Endometrial microvascular endothelial cells (primary cell): ENCODE data around the gene KRTAP4-4. TPM values are rescaled to one million over a fixed set of nuclear protein-coding genes. Genes with fewer than 3 reads are reported as not detected.
"Not testable (repeated sequence)": the region's sequence is repeated elsewhere in the genome, so short reads cannot be mapped to it uniquely, and the experiment has no call there.

Source experiments
- in situ Hi-C: cut with HindIII; loops from 2 replicates; pipeline ENCODE4 v1.10.0; 2017; ENCODE audit warnings: low sequenced_read_pairs, low pct_unique_long_range_greater_than_20kb; ENCODE audit errors: inconsistent ontology term
- total RNA-seq: library from RNA; depleted of rRNA; stranded (reverse); fragments of >200 nt; gene quantifications from one replicate; pipeline ENCODE4 v1.2.3, GENCODE V29; 2015; ENCODE audit errors: inconsistent ontology term

The KRTAP4-4 gene
- total RNA-seq, result not detected

GRCh38 chr17:41160648-41161047 is at the start of gene KRTAP4-4:
TSS of gene KRTAP4-4 (minus strand) at chr17:41160748. CDS start at chr17:41160691, 57 bp downstream.
- in situ Hi-C loops, result no loop called here

- in situ Hi-C loops, result no loop called here
These were observed 39.0 kb upstream of the KRTAP4-4 start for GRCh38 chr17:41199421-41200078.

- in situ Hi-C loops, result no loop called here
These were observed 35.5 kb upstream of the KRTAP4-4 start for GRCh38 chr17:41196068-41196467.

GRCh38 chr17:41190328-41190727 is 29.8 kb upstream of the KRTAP4-4 start:
- in situ Hi-C loops, result no loop called here

GRCh38 chr17:41189837-41190318 is 29.3 kb upstream of the KRTAP4-4 start, which contains the start of gene KRTAP9-1:
TSS of gene KRTAP9-1 (plus strand) at chr17:41189887. CDS start at chr17:41189887, 0 bp downstream.
- in situ Hi-C loops, result not testable (repeated sequence)

GRCh38 chr17:41186872-41187271 is 26.3 kb upstream of the KRTAP4-4 start:
- in situ Hi-C loops, result no loop called here

GRCh38 chr17:41185001-41185400 is 24.5 kb upstream of the KRTAP4-4 start:
- in situ Hi-C loops, result no loop called here

GRCh38 chr17:41184480-41184961 is 24.0 kb upstream of the KRTAP4-4 start, which contains the start of gene KRTAP4-1:
TSS of gene KRTAP4-1 (minus strand) at chr17:41184911. CDS start at chr17:41184854, 57 bp downstream.
- in situ Hi-C loops, result no loop called here

GRCh38 chr17:41178843-41179616 is 18.5 kb upstream of the KRTAP4-4 start:
- in situ Hi-C loops, result no loop called here

GRCh38 chr17:41178341-41178740 is 17.8 kb upstream of the KRTAP4-4 start:
- in situ Hi-C loops, result no loop called here

- in situ Hi-C loops, result no loop called here
These were observed 17.3 kb upstream of the KRTAP4-4 start, which contains the start of gene KRTAP4-2 for GRCh38 chr17:41177727-41178271. TSS of gene KRTAP4-2 (minus strand) at chr17:41178221. CDS start at chr17:41178164, 57 bp downstream.

GRCh38 chr17:41176744-41177387 is 16.3 kb upstream of the KRTAP4-4 start:
- in situ Hi-C loops, result no loop called here

- in situ Hi-C loops, result no loop called here
These were observed 11.3 kb upstream of the KRTAP4-4 start for GRCh38 chr17:41171886-41172285.

GRCh38 chr17:41168121-41168520 is 7.6 kb upstream of the KRTAP4-4 start, which contains the start of gene KRTAP4-3:
TSS of gene KRTAP4-3 (minus strand) at chr17:41168221. CDS start at chr17:41168172, 49 bp downstream.
- in situ Hi-C loops, result no loop called here

GRCh38 chr17:41167561-41167960 is 7.0 kb upstream of the KRTAP4-4 start:
- in situ Hi-C loops, result no loop called here

- in situ Hi-C loops, result no loop called here
These were observed 3.3 kb upstream of the KRTAP4-4 start for GRCh38 chr17:41163828-41164227.

- in situ Hi-C loops, result not testable (repeated sequence)
These were observed 358 bp downstream of the KRTAP4-4 start for GRCh38 chr17:41160190-41160589.

- in situ Hi-C loops, result no loop called here
These were observed 6.7 kb downstream of the KRTAP4-4 start for GRCh38 chr17:41153856-41154255.

- in situ Hi-C loops, result no loop called here
These were observed 9.0 kb downstream of the KRTAP4-4 start for GRCh38 chr17:41151525-41151924.
